ENCODE measurements around the gene TANK. TPM values are rescaled to one million over a fixed set of nuclear protein-coding genes. Genes with fewer than 3 reads are reported as not detected.

The TANK gene
- total and polyA plus RNA-seq, 5 experiments from 2014 or later = 32.7 to 65.8 (median 43.8) TPM

DNA sequence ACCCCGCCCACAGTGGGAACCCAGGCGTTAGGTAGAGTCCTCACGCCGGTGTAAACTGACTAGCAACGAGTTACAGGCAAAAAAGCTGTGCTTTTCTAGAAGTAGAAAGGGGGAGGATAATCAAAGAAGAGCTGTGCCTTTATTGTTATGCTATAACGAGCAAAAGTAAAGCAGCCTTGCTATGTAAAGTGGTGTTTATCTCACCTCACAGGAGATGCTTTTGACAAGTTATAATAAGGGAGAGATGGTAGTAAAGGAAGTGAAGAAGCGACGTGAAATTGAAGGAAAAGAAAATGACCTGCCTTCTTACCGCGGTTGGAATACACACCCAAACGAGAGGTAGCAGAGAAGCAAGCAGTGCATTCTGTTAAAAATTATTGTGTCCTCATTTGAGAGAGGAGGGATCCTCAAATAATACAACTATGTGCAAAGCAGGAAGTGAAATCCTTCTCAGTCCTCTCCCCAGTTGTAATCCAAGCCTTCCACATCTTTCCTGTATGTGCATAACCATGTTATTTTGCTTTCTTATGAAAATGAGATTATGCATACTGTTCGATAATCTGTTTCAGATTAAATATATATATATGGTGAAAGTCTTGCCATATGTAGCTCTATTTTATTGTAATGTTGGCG lies 962 bp downstream of the TANK start:
- Mint-ChIP-seq H3K9me3 (no peaks in the 10 kb centered on the region), H3K4me1 (peaks cover 12 to 70% (median 43%) of the 10 kb centered on the region in 4 donors), H3K36me3 (peaks cover 4 to 23% (median 7%) of the 10 kb centered on the region in 3 donors), H3K27ac (peak overlapping the region; percentile 97 to 99 (median 98)), H3K4me3 (peak overlapping the region; percentile 96 to 100 (median 99)), H3K27me3 (no peaks in the 10 kb centered on the region)
- peak in 3 of 10 donors; percentile 32 to 44 (median 40) for DNase-seq
- peak; percentile 37 for ATAC-seq
- POLR2A ChIA-PET = interaction anchor here (0.6 to 0.7 kb wide), 2 partner anchors 26 to 145 kb away, joined by 3 to 4 read pairs; no protein-coding TSS in a partner anchor

DNA sequence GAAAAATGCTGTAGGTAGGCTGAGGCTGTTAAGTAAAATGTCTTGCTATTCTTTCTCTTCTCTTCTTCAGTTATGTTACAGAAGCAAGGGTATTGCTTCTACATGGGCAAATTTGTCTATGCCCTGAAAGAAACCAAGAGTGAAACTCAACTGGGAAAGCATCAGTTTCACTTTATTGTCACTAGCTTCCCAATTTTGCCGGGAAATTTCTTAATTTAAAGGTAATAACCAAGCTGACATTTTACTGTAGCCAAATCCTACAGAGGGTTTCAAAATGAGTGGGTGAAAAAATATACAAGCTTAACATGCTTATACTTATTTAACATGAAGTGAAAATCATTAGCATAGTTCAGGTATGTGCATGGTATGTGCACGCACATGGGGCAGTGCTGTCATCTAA lies 3.2 kb downstream of the TANK start:
- POLR2A ChIA-PET = no interaction called here
- peak overlapping the region in 2 of 10 donors; percentile 30 to 72 for H3K4me3 Mint-ChIP-seq
- H3K36me3 Mint-ChIP-seq = peaks cover 4 to 30% (median 10%) of the 10 kb centered on the region in 3 donors
- H3K27me3 Mint-ChIP-seq = no peaks in the 10 kb centered on the region
- no peak for DNase-seq
- H3K9me3 Mint-ChIP-seq = no peaks in the 10 kb centered on the region
- H3K4me1 Mint-ChIP-seq = peaks cover 16 to 88% (median 55%) of the 10 kb centered on the region in 4 donors
- peak overlapping the region in 3 of 10 donors; percentile 3 to 72 (median 6) for H3K27ac Mint-ChIP-seq
- ATAC-seq = no peak

DNA sequence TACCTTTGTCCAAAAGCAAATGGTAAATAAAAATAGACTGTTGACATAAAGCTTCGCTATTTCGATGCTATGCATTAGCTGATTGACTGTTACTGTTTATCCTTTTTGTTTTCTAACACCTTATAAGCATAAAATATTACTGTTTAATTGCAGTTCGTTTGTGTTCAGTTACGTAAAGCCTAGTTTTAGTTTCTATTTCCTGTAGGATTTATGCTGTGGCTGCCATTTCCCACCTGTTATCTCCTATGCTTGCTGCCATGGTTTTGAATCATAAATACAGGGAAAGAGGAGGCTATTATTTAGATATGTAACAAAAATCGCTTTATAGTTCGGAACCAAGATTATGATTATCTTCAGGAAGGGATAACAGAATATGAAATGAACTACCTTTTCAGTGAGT lies 3.9 kb downstream of the TANK start:
- Mint-ChIP-seq H3K9me3 (no peaks in the 10 kb centered on the region), H3K27me3 (no peaks in the 10 kb centered on the region), H3K36me3 (peaks cover 4 to 30% (median 10%) of the 10 kb centered on the region in 3 donors), H3K4me3 (peak overlapping the region in 2 of 10 donors; percentile 36 to 59), H3K27ac (peak overlapping the region in 3 of 10 donors; percentile 50 to 72 (median 63)), H3K4me1 (peaks cover 17 to 91% (median 62%) of the 10 kb centered on the region in 4 donors)
- POLR2A ChIA-PET = interaction anchor here (0.6 kb wide), 1 partner anchor 73 kb away, joined by 3 read pairs; no protein-coding TSS in a partner anchor
- DNase-seq (no peak), ATAC-seq (no peak)

DNA sequence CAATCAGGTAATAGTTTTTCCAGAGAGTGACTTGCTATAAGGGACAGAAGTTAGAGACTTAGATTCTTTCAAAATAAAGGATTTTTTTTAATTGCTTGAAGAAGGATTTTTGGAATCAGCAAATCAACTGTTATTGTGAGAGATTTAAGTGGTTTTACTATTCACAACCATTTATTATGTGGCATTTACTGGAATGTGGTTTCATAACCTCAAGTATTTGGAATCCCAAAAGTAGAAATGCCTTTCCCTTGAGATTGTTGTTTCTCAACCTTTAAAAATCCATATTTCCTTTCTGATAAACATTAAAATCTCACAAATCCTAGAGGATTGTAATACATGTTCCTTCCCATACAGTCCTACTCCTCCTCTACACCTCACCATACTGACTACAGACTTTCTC lies 5.0 kb downstream of the TANK start:
- Mint-ChIP-seq H3K4me3 (peak overlapping the region in 1 of 10 donors; percentile 58), H3K4me1 (peaks cover 18 to 94% (median 69%) of the 10 kb centered on the region in 4 donors), H3K36me3 (peaks cover 2 to 29% (median 10%) of the 10 kb centered on the region in 3 donors), H3K27me3 (no peaks in the 10 kb centered on the region), H3K27ac (peak overlapping the region in 1 of 10 donors; percentile 90), H3K9me3 (no peaks in the 10 kb centered on the region)
- ATAC-seq (no peak), DNase-seq (no peak)
- POLR2A ChIA-PET = no interaction called here

DNA sequence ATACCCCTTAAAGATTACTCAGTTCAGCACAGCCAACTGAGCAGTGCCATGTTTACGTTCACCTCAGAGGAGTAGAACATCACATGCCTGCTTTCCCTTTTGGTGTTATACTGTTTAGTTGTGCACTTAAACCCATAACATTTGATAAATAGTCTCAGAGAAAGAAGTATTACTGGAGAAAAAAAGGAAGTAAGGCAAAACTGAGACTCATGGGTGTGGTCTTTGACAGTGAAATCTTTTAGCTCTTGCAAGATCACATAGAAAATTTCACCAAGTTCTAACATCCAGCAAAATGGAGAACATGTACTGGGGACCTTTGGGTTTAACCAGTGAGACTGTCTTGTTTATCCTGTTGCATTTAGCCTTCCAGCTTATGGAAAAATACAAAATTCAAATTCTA lies 5.6 kb downstream of the TANK start:
- POLR2A ChIA-PET = no interaction called here
- no peak for DNase-seq

DNA sequence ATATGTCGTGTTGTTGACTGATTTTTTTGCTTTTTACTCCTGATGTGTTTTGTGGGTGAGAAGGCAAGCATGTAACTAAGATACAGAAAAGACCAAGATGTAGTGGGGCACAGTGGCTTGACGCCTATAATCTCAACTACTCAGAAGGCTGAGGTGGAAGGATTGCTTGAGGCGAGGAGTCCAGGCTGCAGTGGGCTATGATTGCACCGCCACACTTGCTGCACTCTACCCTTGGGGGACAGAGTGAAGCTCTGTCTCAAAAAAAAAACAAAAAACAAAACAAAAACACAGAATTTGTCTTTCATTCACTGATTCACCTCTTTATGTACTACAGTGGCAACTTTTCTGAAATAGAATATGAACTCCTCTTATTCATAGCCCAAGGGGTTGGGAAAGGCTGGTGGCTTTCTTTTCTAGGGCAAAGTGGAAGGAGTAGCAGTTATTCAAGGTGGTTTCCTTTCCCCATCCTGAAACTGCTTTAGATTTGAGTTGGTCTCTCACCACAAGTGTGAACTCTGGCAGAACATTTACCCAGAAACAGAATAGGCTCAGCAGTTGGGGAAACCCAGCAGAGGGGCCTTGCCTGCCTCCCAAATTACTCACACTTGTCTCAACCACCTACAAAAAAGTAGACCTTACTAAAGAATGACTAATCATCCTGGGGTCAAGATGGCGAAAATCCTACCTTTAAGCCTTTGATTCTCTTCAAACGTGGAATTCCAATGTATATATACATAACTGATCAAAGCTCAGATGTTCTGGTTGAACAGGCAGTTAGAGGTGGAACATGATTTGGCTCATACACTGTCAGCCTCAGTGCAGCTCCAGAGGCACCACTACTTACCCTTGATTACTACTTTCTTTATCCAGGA lies 6.5 kb downstream of the TANK start:
- Mint-ChIP-seq H3K4me3 (peak overlapping the region in 2 of 10 donors; percentile 22 to 58), H3K27ac (peak overlapping the region in 7 of 10 donors; percentile 0 to 90 (median 34)), H3K9me3 (no peaks in the 10 kb centered on the region), H3K27me3 (no peaks in the 10 kb centered on the region), H3K4me1 (peaks cover 16 to 98% (median 69%) of the 10 kb centered on the region in 4 donors), H3K36me3 (peaks cover 0 to 28% (median 13%) of the 10 kb centered on the region in 3 donors)
- ATAC-seq (peak in 1 of 2 donors; percentile 16), DNase-seq (peak in 2 of 10 donors; percentile 12 to 22)
- POLR2A ChIA-PET = interaction anchor here (1.5 kb wide), 1 partner anchor 56 kb away, joined by 3 read pairs; no protein-coding TSS in a partner anchor

More for the DNA sequence above, 5.6 kb downstream of the TANK start:
- Mint-ChIP-seq H3K36me3 (peaks cover 0 to 28% (median 10%) of the 10 kb centered on the region in 3 donors), H3K4me1 (peaks cover 20 to 98% (median 71%) of the 10 kb centered on the region in 4 donors), H3K27me3 (no peaks in the 10 kb centered on the region), H3K27ac (peak overlapping the region in 2 of 10 donors; percentile 79 to 90), H3K9me3 (no peaks in the 10 kb centered on the region), H3K4me3 (peak overlapping the region in 1 of 10 donors; percentile 58)
- no peak for ATAC-seq

DNA sequence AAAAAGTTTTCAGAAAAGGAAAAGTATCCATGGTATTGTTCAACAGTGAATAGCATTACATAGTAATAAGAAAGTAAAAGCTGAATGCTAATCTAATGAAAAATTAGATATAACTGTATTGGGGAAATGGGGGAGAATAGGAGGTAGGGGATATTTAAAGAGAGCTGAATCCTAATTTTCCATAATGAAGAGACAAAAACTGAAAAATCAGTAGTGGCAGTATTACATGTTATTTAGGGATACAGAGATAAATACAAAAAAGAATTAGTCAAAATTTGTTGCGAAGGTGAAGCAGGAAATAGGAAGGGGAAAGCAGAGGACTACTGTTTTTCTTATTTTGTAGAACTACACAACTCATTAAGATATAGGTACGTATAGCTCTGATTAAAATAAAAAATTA lies 9.1 kb downstream of the TANK start:
- Mint-ChIP-seq H3K4me3 (no peak overlapping the region), H3K36me3 (peaks cover 6 to 31% (median 21%) of the 10 kb centered on the region in 3 donors), H3K9me3 (no peaks in the 10 kb centered on the region), H3K27ac (peak overlapping the region in 5 of 10 donors; percentile 9 to 65 (median 36)), H3K27me3 (no peaks in the 10 kb centered on the region), H3K4me1 (peaks cover 26 to 97% (median 68%) of the 10 kb centered on the region in 4 donors)
- no peak for ATAC-seq
- no peak for DNase-seq
- POLR2A ChIA-PET = interaction anchor here (0.9 kb wide), 1 partner anchor 75 kb away, joined by 3 read pairs; no protein-coding TSS in a partner anchor

DNA sequence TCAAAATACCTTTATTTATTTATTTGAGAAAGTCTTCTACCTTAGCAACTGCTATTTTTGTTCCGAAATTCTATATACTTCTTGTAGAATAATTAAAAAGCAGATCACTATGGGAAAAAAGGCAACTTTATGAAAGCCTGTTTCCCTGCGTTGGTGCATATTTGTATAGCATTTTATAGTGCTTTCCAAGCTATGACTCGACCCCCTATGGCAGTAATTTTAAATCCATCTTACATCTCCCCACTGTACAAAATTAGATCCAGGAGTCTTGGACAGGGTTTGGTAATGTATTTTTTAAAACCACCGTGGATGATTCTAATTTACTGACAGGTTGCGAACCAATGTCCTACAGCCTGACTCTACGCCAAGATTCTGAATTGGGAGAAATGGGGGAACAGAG lies 10.1 kb downstream of the TANK start:
- H3K27ac Mint-ChIP-seq = no peak overlapping the region
- H3K4me3 Mint-ChIP-seq = no peak overlapping the region
- POLR2A ChIA-PET = interaction anchor here (0.9 kb wide), 1 partner anchor 74 kb away, joined by 3 read pairs; no protein-coding TSS in a partner anchor
- no peaks in the 10 kb centered on the region for H3K9me3 Mint-ChIP-seq
- H3K4me1 Mint-ChIP-seq = peaks cover 26 to 93% (median 70%) of the 10 kb centered on the region in 4 donors
- no peaks in the 10 kb centered on the region for H3K27me3 Mint-ChIP-seq
- DNase-seq = no peak
- ATAC-seq = no peak
- H3K36me3 Mint-ChIP-seq = peaks cover 6 to 36% (median 25%) of the 10 kb centered on the region in 3 donors

DNA sequence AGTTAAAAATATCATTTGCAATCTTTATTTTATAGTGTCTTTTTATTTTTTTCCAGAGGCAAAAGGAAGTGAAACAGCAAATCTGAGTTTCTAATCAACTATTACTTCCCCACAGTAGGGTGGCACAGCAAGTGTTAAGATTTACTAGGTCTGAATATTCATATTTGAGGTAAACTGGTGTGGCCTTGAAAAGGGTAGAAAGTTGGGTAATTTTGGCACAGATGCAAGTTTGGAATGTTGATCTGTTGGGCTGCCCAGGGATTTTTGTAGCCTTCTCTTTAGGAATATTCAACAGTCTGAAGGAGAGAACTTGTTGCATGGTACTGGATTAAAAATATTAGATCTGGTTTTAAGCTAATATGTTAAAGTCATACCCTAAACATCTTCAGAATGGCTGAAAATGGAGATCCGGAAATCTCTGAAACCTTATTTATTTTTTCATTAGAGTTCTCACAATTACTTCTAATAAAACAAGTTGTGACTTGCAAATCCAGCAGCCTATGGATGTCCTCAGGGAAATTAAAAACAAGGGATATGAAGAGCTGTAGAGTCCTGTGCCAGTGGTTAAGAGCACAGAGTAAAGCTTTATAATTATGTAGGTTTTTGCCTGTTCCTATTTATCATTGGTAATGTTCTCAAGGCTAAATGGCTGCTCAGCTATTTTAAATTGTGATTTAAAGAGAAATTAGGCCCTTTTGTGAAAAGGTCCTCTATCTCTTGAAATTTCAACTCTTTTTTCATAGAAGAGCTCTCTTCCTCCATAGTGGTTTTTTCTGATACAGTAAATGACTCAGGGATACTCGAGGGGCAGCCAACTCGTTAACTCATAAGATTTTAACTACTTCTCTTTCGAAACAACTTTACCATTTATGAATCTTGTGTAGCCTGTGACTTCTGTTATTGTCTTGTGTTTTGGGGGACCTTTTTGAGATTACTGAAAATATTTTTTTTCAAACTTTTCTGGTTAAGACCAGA lies 11.0 kb downstream of the TANK start:
- H3K9me3 Mint-ChIP-seq = no peaks in the 10 kb centered on the region
- POLR2A ChIA-PET = no interaction called here
- H3K4me1 Mint-ChIP-seq = peaks cover 29 to 92% (median 64%) of the 10 kb centered on the region in 4 donors
- peaks cover 11 to 40% (median 33%) of the 10 kb centered on the region in 3 donors for H3K36me3 Mint-ChIP-seq
- DNase-seq (no peak), ATAC-seq (no peak)
- no peaks in the 10 kb centered on the region for H3K27me3 Mint-ChIP-seq
- H3K4me3 Mint-ChIP-seq = peak overlapping the region in 2 of 10 donors; percentile 9 to 11
- peak overlapping the region in 3 of 10 donors; percentile 31 to 59 (median 47) for H3K27ac Mint-ChIP-seq

DNA sequence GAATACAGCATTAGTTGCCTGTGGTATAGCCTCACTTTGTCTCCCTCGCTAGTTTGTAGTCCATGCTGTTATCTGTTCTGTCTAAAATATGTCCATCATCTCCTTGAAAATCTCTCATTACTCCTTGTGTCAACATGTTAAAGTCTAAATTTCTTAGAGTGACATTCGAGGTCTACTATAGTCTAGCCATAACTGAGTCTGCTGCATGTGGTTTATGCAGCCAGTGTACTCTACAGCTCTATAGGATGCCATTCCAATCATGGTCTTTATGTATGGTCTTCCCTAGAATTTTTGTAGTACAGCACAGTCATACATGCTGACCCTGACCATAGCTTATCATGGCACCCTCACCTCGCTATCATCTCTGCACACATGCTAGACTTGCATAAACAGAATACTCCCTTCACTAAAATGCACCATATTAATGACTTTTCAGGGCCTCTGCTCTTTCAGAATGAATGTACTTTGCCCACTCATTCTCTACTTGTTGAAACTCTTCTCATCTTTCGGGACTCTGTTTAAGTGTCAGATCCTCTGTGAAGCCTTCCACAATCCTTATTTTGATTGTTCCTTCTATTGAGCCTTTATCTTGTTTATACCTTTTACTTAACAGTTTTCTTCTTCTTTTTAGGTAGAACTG lies 12.8 kb downstream of the TANK start:
- peak overlapping the region in 1 of 10 donors; percentile 3 for H3K27ac Mint-ChIP-seq
- no peak overlapping the region for H3K4me3 Mint-ChIP-seq
- POLR2A ChIA-PET = no interaction called here
- no peak for ATAC-seq
- H3K36me3 Mint-ChIP-seq = peaks cover 11 to 44% (median 42%) of the 10 kb centered on the region in 3 donors
- H3K4me1 Mint-ChIP-seq = peaks cover 25 to 85% (median 54%) of the 10 kb centered on the region in 4 donors
- H3K9me3 Mint-ChIP-seq = peaks cover 0 to 9% (median 0%) of the 10 kb centered on the region in 9 donors
- no peaks in the 10 kb centered on the region for H3K27me3 Mint-ChIP-seq
- DNase-seq = no peak

DNA sequence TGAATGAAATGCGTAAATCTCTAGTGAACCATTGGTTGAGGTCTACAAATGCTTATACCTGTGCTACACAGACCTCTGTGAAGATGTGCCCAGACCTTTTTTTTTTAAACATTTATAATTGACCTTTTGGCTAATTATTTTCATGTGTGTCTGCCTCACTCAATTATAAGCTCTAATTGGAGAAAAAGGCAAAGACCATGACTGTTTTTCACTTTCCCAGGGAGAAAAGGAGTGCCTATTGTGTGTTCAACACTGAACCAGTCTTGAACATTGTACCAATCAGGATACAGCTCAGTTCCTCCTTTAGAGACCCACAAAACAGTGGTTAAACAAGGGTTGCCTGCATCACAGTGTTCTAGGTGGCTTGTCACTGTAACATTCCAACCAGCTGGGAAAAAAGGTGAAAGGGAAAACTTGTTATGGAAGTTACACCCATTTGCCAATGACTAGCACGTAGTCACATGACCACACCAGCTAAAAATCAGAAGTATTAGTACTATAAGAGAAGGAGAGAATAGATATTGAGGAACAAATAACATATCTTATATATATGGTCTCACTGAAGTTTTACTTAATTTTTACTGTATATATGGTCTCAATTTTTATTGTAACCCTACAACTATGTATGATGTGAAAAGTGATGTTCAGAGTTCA lies 13.4 kb downstream of the TANK start:
- POLR2A ChIA-PET = no interaction called here
- Mint-ChIP-seq H3K9me3 (peaks cover 0 to 9% (median 0%) of the 10 kb centered on the region in 9 donors), H3K4me1 (peaks cover 25 to 84% (median 55%) of the 10 kb centered on the region in 4 donors), H3K27ac (peak overlapping the region in 1 of 10 donors; percentile 3), H3K36me3 (peaks cover 11 to 50% (median 46%) of the 10 kb centered on the region in 3 donors), H3K4me3 (no peak overlapping the region), H3K27me3 (no peaks in the 10 kb centered on the region)
- DNase-seq (no peak), ATAC-seq (no peak)
